GM19239 (cell line): ENCODE data around the gene UBTFL1.
"Not testable (repeated sequence)": the region's sequence is repeated elsewhere in the genome, so short reads cannot be mapped to it uniquely, and the experiment has no call there.

Experiments
- DNase-seq: peaks from one replicate; pipeline ENCODE4 v3.0.0; 2011; ENCODE audit warnings: low spot score; ENCODE audit not compliant: insufficient read length
- FAIRE-seq: peaks from 2 replicates; lab custom pipeline; 2011; peaks lifted over from hg19 to GRCh38; lab: Jason Lieb, UNC

Gene UBTFL1

GRCh38 chr11:90085650-90086049, at the start of gene UBTFL1:
Gene UBTFL1 (plus strand): TSS chr11:90085950. CDS start chr11:90085950, 0 bp downstream.
- not testable (repeated sequence) for DNase-seq, FAIRE-seq

GRCh38 chr11:90051591-90052209, 34.0 kb upstream of the UBTFL1 start:
- FAIRE-seq, DNase-seq: not testable (repeated sequence)

- FAIRE-seq, DNase-seq: not testable (repeated sequence)
Measured at GRCh38 chr11:90052311-90052710, 33.4 kb upstream of the UBTFL1 start.

GRCh38 chr11:90053545-90053944, 32.2 kb upstream of the UBTFL1 start:
- DNase-seq, FAIRE-seq: not testable (repeated sequence)

- DNase-seq, FAIRE-seq: not testable (repeated sequence)
Measured at GRCh38 chr11:90088731-90089130, 3.0 kb downstream of the UBTFL1 start.

GRCh38 chr11:90095230-90095924, 9.6 kb downstream of the UBTFL1 start:
- DNase-seq, FAIRE-seq: not testable (repeated sequence)

- not testable (repeated sequence) for FAIRE-seq
Measured at GRCh38 chr11:90098261-90098660, 12.5 kb downstream of the UBTFL1 start.

GRCh38 chr11:90100431-90100830, 14.7 kb downstream of the UBTFL1 start:
- no peak for FAIRE-seq

More at GRCh38 chr11:90098261-90098660, 12.5 kb downstream of the UBTFL1 start:
- DNase-seq: not testable (repeated sequence)

GRCh38 chr11:90113541-90113940, 27.8 kb downstream of the UBTFL1 start:
- DNase-seq: no peak
- FAIRE-seq: no peak

More at GRCh38 chr11:90100431-90100830, 14.7 kb downstream of the UBTFL1 start:
- no peak for DNase-seq

GRCh38 chr11:90120191-90120590, 34.4 kb downstream of the UBTFL1 start:
- FAIRE-seq (no peak), DNase-seq (no peak)

GRCh38 chr11:90124371-90124770, 38.6 kb downstream of the UBTFL1 start:
- DNase-seq (no peak), FAIRE-seq (no peak)

GRCh38 chr11:90124946-90125345, 39.2 kb downstream of the UBTFL1 start:
- no peak for FAIRE-seq

GRCh38 chr11:90133560-90134477, 48.1 kb downstream of the UBTFL1 start:
- FAIRE-seq (peak; percentile 57), DNase-seq (no peak)

More at GRCh38 chr11:90124946-90125345, 39.2 kb downstream of the UBTFL1 start:
- no peak for DNase-seq

- peak; percentile 4 for DNase-seq
- no peak for FAIRE-seq
Measured at GRCh38 chr11:90134478-90135003, 48.8 kb downstream of the UBTFL1 start, which contains the start of gene NAALAD2. Gene NAALAD2 (plus strand): TSS chr11:90134663. CDS start chr11:90134759, 96 bp downstream.

GRCh38 chr11:90135016-90135415, 49.3 kb downstream of the UBTFL1 start:
- FAIRE-seq (peak; percentile 49), DNase-seq (no peak)
